HG02678 (cell line): ENCODE results near the gene RAC2.
"Not testable (repeated sequence)": the region's sequence is repeated elsewhere in the genome, so short reads cannot be mapped to it uniquely, and the experiment has no call there.

Source experiments
- ATAC-seq: cut with Tn5 transposase; IDR thresholded peaks from one replicate; pipeline ENCODE4 v1.9.1; 2021; ENCODE audit warnings: mild to moderate bottlenecking, moderate library complexity; ENCODE audit not compliant: unreplicated experiment

Gene RAC2

GRCh38 chr22:37258005-37258752, 14.1 kb upstream of the RAC2 start:
- no peak for ATAC-seq

- ATAC-seq: no peak
Observed at GRCh38 chr22:37256075-37256726, 12.1 kb upstream of the RAC2 start.

GRCh38 chr22:37255558-37256006, 11.5 kb upstream of the RAC2 start:
- ATAC-seq: no peak

- no peak for ATAC-seq
Observed at GRCh38 chr22:37254867-37255233, 10.8 kb upstream of the RAC2 start.

- no peak for ATAC-seq
Observed at GRCh38 chr22:37254209-37254866, 10.3 kb upstream of the RAC2 start.

- ATAC-seq: no peak
Observed at GRCh38 chr22:37253126-37253660, 9.1 kb upstream of the RAC2 start.

- ATAC-seq: not testable (repeated sequence)
Observed at GRCh38 chr22:37251836-37252235, 7.8 kb upstream of the RAC2 start.

GRCh38 chr22:37249986-37250385, 5.9 kb upstream of the RAC2 start:
- ATAC-seq: no peak

- ATAC-seq: no peak
Observed at GRCh38 chr22:37248251-37248650, 4.2 kb upstream of the RAC2 start.

- ATAC-seq: no peak
Observed at GRCh38 chr22:37245740-37246139, 1.7 kb upstream of the RAC2 start.

GRCh38 chr22:37244922-37245722, 1.1 kb upstream of the RAC2 start:
- ATAC-seq: peak; percentile 46

- peak; percentile 5 for ATAC-seq
Observed at GRCh38 chr22:37243402-37244113, 511 bp downstream of the RAC2 start.

- ATAC-seq: peak; percentile 64
Observed at GRCh38 chr22:37242395-37242918, 1.6 kb downstream of the RAC2 start.

GRCh38 chr22:37241351-37242142, 2.5 kb downstream of the RAC2 start:
- ATAC-seq: no peak

- no peak for ATAC-seq
Observed at GRCh38 chr22:37240941-37241320, 3.1 kb downstream of the RAC2 start.

- ATAC-seq: no peak
Observed at GRCh38 chr22:37240240-37240940, 3.7 kb downstream of the RAC2 start.

GRCh38 chr22:37239336-37240239, 4.5 kb downstream of the RAC2 start:
- ATAC-seq: no peak
